Naive B cell (primary cell): ENCODE measurements around the gene RIMKLA. TPM values are rescaled to one million over a fixed set of nuclear protein-coding genes. Genes with fewer than 3 reads are reported as not detected.

ENCODE experiments used
- ATAC-seq, 2 donors: fragments of 150-1000 bp; cut with Tn5 transposase; 2 replicates each; pipeline ENCODE4 v1.10.0; 2021; ENCODE audit warnings: low read depth in 2 of 2, mild to moderate bottlenecking in 2 of 2, moderate library complexity in 2 of 2
- DNase-seq: peaks from one replicate; pipeline ENCODE4 v3.0.0; 2022
- H3K27ac Mint-ChIP-seq, 6 donors: one replicate each; pipeline ENCODE4 v1.8.0; 2020 to 2022; ENCODE audit warnings: mild to moderate bottlenecking in 6 of 6, mixed read lengths in 6 of 6, moderate library complexity in 5 of 6, inconsistent platforms in 2 of 6
- H3K27me3 Mint-ChIP-seq, 3 donors: one replicate each; pipeline ENCODE4 v1.8.0; 2021 to 2022; ENCODE audit warnings: mixed read lengths in 3 of 3, mild to moderate bottlenecking in 1 of 3
- H3K36me3 Mint-ChIP-seq, 2 donors: one replicate each; pipeline ENCODE4 v1.8.0; 2020 to 2022; ENCODE audit warnings: mixed read lengths in 2 of 2, inconsistent platforms in 1 of 2, mild to moderate bottlenecking in 1 of 2
- H3K4me1 Mint-ChIP-seq, 3 donors: one replicate each; pipeline ENCODE4 v1.8.0; 2020 to 2022; ENCODE audit warnings: mixed read lengths in 3 of 3, inconsistent platforms in 1 of 3, mild to moderate bottlenecking in 1 of 3, moderate library complexity in 1 of 3
- H3K4me3 Mint-ChIP-seq, 8 donors: one replicate each; pipeline ENCODE4 v1.8.0; 2020 to 2022; ENCODE audit warnings: mild to moderate bottlenecking in 8 of 8, mixed read lengths in 8 of 8, moderate library complexity in 8 of 8, inconsistent platforms in 2 of 8
- H3K9me3 Mint-ChIP-seq, 7 donors: one replicate each; pipeline ENCODE4 v1.8.0; 2020 to 2022; ENCODE audit warnings: mixed read lengths in 7 of 7, mild to moderate bottlenecking in 5 of 7, inconsistent platforms in 2 of 7, moderate library complexity in 1 of 7
- polyA plus RNA-seq, 6 donors: library from polyadenylated mRNA; unstranded; fragments of 300-500 nt; fragmentation: Illumina TruSeq; gene quantifications; one replicate each; pipeline ENCODE4 v1.2.3, GENCODE V29; 2021; ENCODE audit warnings: low read depth in 6 of 6

Gene RIMKLA
- polyA plus RNA-seq, 6 donors from 2014 or later = 0.15 to 0.19 TPM; not detected in 4

- peak overlapping the region; percentile 60 to 100 (median 100) for H3K27ac Mint-ChIP-seq
- DNase-seq = no peak
- H3K27me3 Mint-ChIP-seq = no peaks in the 10 kb centered on the region
- H3K4me1 Mint-ChIP-seq = peaks cover 19 to 32% (median 27%) of the 10 kb centered on the region in 3 donors
- no peak for ATAC-seq
- peaks cover 7 to 18% of the 10 kb centered on the region in 2 donors for H3K36me3 Mint-ChIP-seq
- no peaks in the 10 kb centered on the region for H3K9me3 Mint-ChIP-seq
- peak overlapping the region in 5 of 8 donors; percentile 19 to 95 (median 70) for H3K4me3 Mint-ChIP-seq
These were observed 73.8 kb downstream of the RIMKLA start for GRCh38 chr1:42454403-42454802.

GRCh38 chr1:42456010-42456753, 75.6 kb downstream of the RIMKLA start, which contains the start of the genes PPCS and ZMYND12:
Gene PPCS, plus strand, starts transcription at chr1:42456543. Its CDS starts 23 bp downstream, at chr1:42456566.
Gene ZMYND12, minus strand, starts transcription at chr1:42456022. Its CDS starts 25 bp downstream, at chr1:42455997.
- Mint-ChIP-seq H3K9me3 (no peaks in the 10 kb centered on the region), H3K4me1 (peaks cover 24 to 37% (median 33%) of the 10 kb centered on the region in 3 donors)

GRCh38 chr1:42456754-42457089, 76.1 kb downstream of the RIMKLA start:
- Mint-ChIP-seq H3K36me3 (peaks cover 14 to 26% of the 10 kb centered on the region in 2 donors), H3K4me3 (peak overlapping the region; percentile 80 to 97 (median 92)), H3K27me3 (no peaks in the 10 kb centered on the region), H3K4me1 (peaks cover 24 to 39% (median 35%) of the 10 kb centered on the region in 3 donors), H3K9me3 (no peaks in the 10 kb centered on the region), H3K27ac (peak overlapping the region; percentile 98 to 100 (median 100))
- ATAC-seq (peak; percentile 42 to 43), DNase-seq (no peak)

More at GRCh38 chr1:42456010-42456753, 75.6 kb downstream of the RIMKLA start, which contains the start of the genes PPCS and ZMYND12:
- no peaks in the 10 kb centered on the region for H3K27me3 Mint-ChIP-seq
- peak within 1 kb of the TSS; percentile 98 to 100 (median 100) for H3K27ac Mint-ChIP-seq
- peak within 1 kb of the TSS; percentile 80 to 97 (median 92) for H3K4me3 Mint-ChIP-seq
- DNase-seq (peak; percentile 96), ATAC-seq (peak; percentile 87 to 88)
- H3K36me3 Mint-ChIP-seq = peaks cover 14 to 26% of the 10 kb centered on the region in 2 donors

GRCh38 chr1:42461196-42461595, 80.6 kb downstream of the RIMKLA start:
- Mint-ChIP-seq H3K4me1 (peaks cover 25 to 51% (median 47%) of the 10 kb centered on the region in 3 donors), H3K27ac (peak overlapping the region in 3 of 6 donors; percentile 98 to 99 (median 98)), H3K27me3 (no peaks in the 10 kb centered on the region), H3K9me3 (no peaks in the 10 kb centered on the region), H3K4me3 (peak overlapping the region in 2 of 8 donors; percentile 9 to 40), H3K36me3 (peaks cover 14 to 26% of the 10 kb centered on the region in 2 donors)
- DNase-seq (no peak), ATAC-seq (no peak)

- Mint-ChIP-seq H3K27me3 (no peaks in the 10 kb centered on the region), H3K27ac (peak within 1 kb of the TSS; percentile 98 to 99 (median 98)), H3K4me1 (peaks cover 16 to 39% (median 34%) of the 10 kb centered on the region in 3 donors), H3K4me3 (peak within 1 kb of the TSS; percentile 82 to 96 (median 92)), H3K9me3 (no peaks in the 10 kb centered on the region), H3K36me3 (peaks cover 13 to 15% of the 10 kb centered on the region in 2 donors)
- peak; percentile 91 to 92 for ATAC-seq
- DNase-seq = peak; percentile 98
These were observed 82.5 kb downstream of the RIMKLA start, which contains the start of gene CCDC30 for GRCh38 chr1:42462828-42463763. Gene CCDC30, plus strand, starts transcription at chr1:42463286. Its CDS starts 17,266 bp downstream, at chr1:42480552.

- peak overlapping the region; percentile 98 to 99 (median 98) for H3K27ac Mint-ChIP-seq
These were observed 83.3 kb downstream of the RIMKLA start for GRCh38 chr1:42463921-42464320.

GRCh38 chr1:42466030-42466429, 85.4 kb downstream of the RIMKLA start:
- H3K36me3 Mint-ChIP-seq = peaks cover 0 to 15% of the 10 kb centered on the region in 2 donors
- ATAC-seq (no peak), DNase-seq (no peak)
- no peaks in the 10 kb centered on the region for H3K27me3 Mint-ChIP-seq
- H3K27ac Mint-ChIP-seq = peak overlapping the region in 1 of 6 donors; percentile 22
- H3K9me3 Mint-ChIP-seq = no peaks in the 10 kb centered on the region
- H3K4me1 Mint-ChIP-seq = peaks cover 8 to 26% (median 24%) of the 10 kb centered on the region in 3 donors
- no peak overlapping the region for H3K4me3 Mint-ChIP-seq

More at GRCh38 chr1:42463921-42464320, 83.3 kb downstream of the RIMKLA start:
- Mint-ChIP-seq H3K36me3 (peaks cover 8 to 15% of the 10 kb centered on the region in 2 donors), H3K9me3 (no peaks in the 10 kb centered on the region), H3K4me3 (peak overlapping the region; percentile 82 to 96 (median 92)), H3K4me1 (peaks cover 13 to 34% (median 30%) of the 10 kb centered on the region in 3 donors), H3K27me3 (no peaks in the 10 kb centered on the region)
- DNase-seq (no peak), ATAC-seq (no peak)

- H3K27me3 Mint-ChIP-seq = no peaks in the 10 kb centered on the region
- H3K4me1 Mint-ChIP-seq = no peaks in the 10 kb centered on the region
- H3K27ac Mint-ChIP-seq = no peak overlapping the region
- no peaks in the 10 kb centered on the region for H3K9me3 Mint-ChIP-seq
- no peak for ATAC-seq
- no peak overlapping the region for H3K4me3 Mint-ChIP-seq
- no peak for DNase-seq
- peaks cover 0 to 15% of the 10 kb centered on the region in 2 donors for H3K36me3 Mint-ChIP-seq
These were observed 89.1 kb downstream of the RIMKLA start for GRCh38 chr1:42469727-42470126.

Other genes starting within 250 kb of the RIMKLA start
- gene GUCA2B, start 227.4 kb upstream of the RIMKLA start, polyA plus RNA-seq = not detected
- gene GUCA2A, start 216.0 kb upstream of the RIMKLA start, polyA plus RNA-seq = not detected
- 10 to 100 TPM; 19.8 to 46.0 (median 36.4) TPM for gene FOXJ3, start 45.6 kb upstream of the RIMKLA start, polyA plus RNA-seq
- gene ZMYND12, start 75.2 kb downstream of the RIMKLA start, polyA plus RNA-seq = 1 to 10 TPM in 4 of 6 donors, under 1 TPM in 2; 0.33 to 5.7 (median 1.9) TPM
- 100 to 1,000 TPM; 141 to 214 (median 157) TPM for gene PPCS, start 75.8 kb downstream of the RIMKLA start, polyA plus RNA-seq
- gene CCDC30, start 82.5 kb downstream of the RIMKLA start, polyA plus RNA-seq = 1 to 10 TPM in 5 of 6 donors, under 1 TPM in 1; 0.72 to 4.0 (median 1.3) TPM